Activated T-helper 2 cell treated with anti-CD3 and anti-CD28 coated beads, Interferon-gamma antibody, Interleukin-2, Interleukin-4, amounts not matched to agents 10 μg/mL and 5 μg/mL and 100 μg/mL, durations not matched to agents 14 hours and 24 hours and 36 hours (primary cell): ENCODE data around the gene STK11. TPM values are rescaled to one million over a fixed set of nuclear protein-coding genes. Genes with fewer than 3 reads are reported as not detected.

Source experiments
- DNase-seq: peaks from one replicate; pipeline ENCODE4 v3.0.0; 2021; ENCODE audit warnings: low spot score
- H3K27ac Mint-ChIP-seq: one replicate; pipeline ENCODE4 v1.8.0; 2021; ENCODE audit warnings: mixed read lengths
- H3K27me3 Mint-ChIP-seq: one replicate; pipeline ENCODE4 v1.8.0; 2021; ENCODE audit warnings: low read depth, mixed read lengths
- H3K36me3 Mint-ChIP-seq: one replicate; pipeline ENCODE4 v1.8.0; 2021; ENCODE audit warnings: low read depth, mixed read lengths
- H3K4me1 Mint-ChIP-seq: one replicate; pipeline ENCODE4 v1.8.0; 2021; ENCODE audit warnings: low read depth, mixed read lengths
- H3K4me3 Mint-ChIP-seq: one replicate; pipeline ENCODE4 v1.8.0; 2021; ENCODE audit warnings: low read depth, mild to moderate bottlenecking, moderate library complexity, mixed read lengths
- H3K9me3 Mint-ChIP-seq: one replicate; pipeline ENCODE4 v1.8.0; 2021; ENCODE audit warnings: mixed read lengths
- intact Hi-C: fragments of 100-400 bp; cut with micrococcal nuclease; formaldehyde crosslinking; loops from one replicate; pipeline ENCODE4 v1.15.1; 2023
- total RNA-seq: library from RNA; stranded (reverse); gene quantifications from 2 replicates; pipeline ENCODE4 v1.2.3, GENCODE V29; 2022

Gene STK11
- total RNA-seq, 1 donor from 2014 or later: 65.7 TPM

GRCh38 chr19:1163934-1164683 lies 41.5 kb upstream of the STK11 start:
- Mint-ChIP-seq H3K27ac (no peak overlapping the region), H3K27me3 (no peaks in the 10 kb centered on the region), H3K36me3 (no peaks in the 10 kb centered on the region), H3K4me3 (no peak overlapping the region), H3K4me1 (peaks cover 2% of the 10 kb centered on the region), H3K9me3 (no peaks in the 10 kb centered on the region)
- DNase-seq: no peak
- intact Hi-C loops: no loop called here

- peaks cover 5% of the 10 kb centered on the region for H3K4me1 Mint-ChIP-seq
- H3K27ac Mint-ChIP-seq: no peak overlapping the region
- intact Hi-C loops: no loop called here
- H3K9me3 Mint-ChIP-seq: no peaks in the 10 kb centered on the region
- DNase-seq: no peak
- H3K27me3 Mint-ChIP-seq: no peaks in the 10 kb centered on the region
- no peak overlapping the region for H3K4me3 Mint-ChIP-seq
- no peaks in the 10 kb centered on the region for H3K36me3 Mint-ChIP-seq
Observed at GRCh38 chr19:1164684-1165531, 40.7 kb upstream of the STK11 start.

GRCh38 chr19:1166872-1167573 lies 38.6 kb upstream of the STK11 start:
- intact Hi-C loops: no loop called here
- H3K27ac Mint-ChIP-seq: no peak overlapping the region
- H3K36me3 Mint-ChIP-seq: peaks cover 4% of the 10 kb centered on the region
- H3K9me3 Mint-ChIP-seq: no peaks in the 10 kb centered on the region
- H3K4me3 Mint-ChIP-seq: no peak overlapping the region
- no peak for DNase-seq
- no peaks in the 10 kb centered on the region for H3K27me3 Mint-ChIP-seq
- peaks cover 14% of the 10 kb centered on the region for H3K4me1 Mint-ChIP-seq

- no peak overlapping the region for H3K4me3 Mint-ChIP-seq
- intact Hi-C loops: no loop called here
- H3K36me3 Mint-ChIP-seq: peaks cover 4% of the 10 kb centered on the region
- peaks cover 18% of the 10 kb centered on the region for H3K4me1 Mint-ChIP-seq
- H3K27ac Mint-ChIP-seq: no peak overlapping the region
- no peak for DNase-seq
- no peaks in the 10 kb centered on the region for H3K9me3 Mint-ChIP-seq
- H3K27me3 Mint-ChIP-seq: no peaks in the 10 kb centered on the region
Observed at GRCh38 chr19:1167687-1168571, 37.6 kb upstream of the STK11 start.

GRCh38 chr19:1168572-1169410 lies 36.8 kb upstream of the STK11 start:
- H3K4me3 Mint-ChIP-seq: no peak overlapping the region
- H3K27me3 Mint-ChIP-seq: no peaks in the 10 kb centered on the region
- H3K4me1 Mint-ChIP-seq: peaks cover 18% of the 10 kb centered on the region
- no peaks in the 10 kb centered on the region for H3K9me3 Mint-ChIP-seq
- peaks cover 4% of the 10 kb centered on the region for H3K36me3 Mint-ChIP-seq
- peak overlapping the region; percentile 42 for H3K27ac Mint-ChIP-seq
- no peak for DNase-seq
- intact Hi-C loops: no loop called here

- Mint-ChIP-seq H3K36me3 (peaks cover 4% of the 10 kb centered on the region), H3K4me3 (no peak overlapping the region), H3K27me3 (no peaks in the 10 kb centered on the region), H3K4me1 (peaks cover 18% of the 10 kb centered on the region), H3K9me3 (no peaks in the 10 kb centered on the region), H3K27ac (no peak overlapping the region)
- no peak for DNase-seq
- intact Hi-C loops: no loop called here
Observed at GRCh38 chr19:1169411-1169791, 36.2 kb upstream of the STK11 start.

- Mint-ChIP-seq H3K4me3 (peak overlapping the region; percentile 49), H3K27ac (no peak overlapping the region), H3K27me3 (no peaks in the 10 kb centered on the region), H3K36me3 (peaks cover 4% of the 10 kb centered on the region), H3K9me3 (no peaks in the 10 kb centered on the region), H3K4me1 (peaks cover 20% of the 10 kb centered on the region)
- no peak for DNase-seq
- intact Hi-C loops: loop anchor here (5.0 kb wide), 1 partner anchor 38 kb away; no protein-coding TSS in a partner anchor
Observed at GRCh38 chr19:1169921-1170885, 35.4 kb upstream of the STK11 start.

GRCh38 chr19:1170938-1171754 lies 34.4 kb upstream of the STK11 start:
- peak overlapping the region; percentile 49 for H3K4me3 Mint-ChIP-seq
- DNase-seq: no peak
- H3K27ac Mint-ChIP-seq: no peak overlapping the region
- no peaks in the 10 kb centered on the region for H3K27me3 Mint-ChIP-seq
- no peaks in the 10 kb centered on the region for H3K9me3 Mint-ChIP-seq
- H3K4me1 Mint-ChIP-seq: peaks cover 20% of the 10 kb centered on the region
- peaks cover 4% of the 10 kb centered on the region for H3K36me3 Mint-ChIP-seq
- intact Hi-C loops: loop anchor here (5.0 kb wide), 1 partner anchor 39 kb away; no protein-coding TSS in a partner anchor

- Mint-ChIP-seq H3K27ac (no peak overlapping the region), H3K36me3 (peaks cover 4% of the 10 kb centered on the region), H3K27me3 (no peaks in the 10 kb centered on the region), H3K9me3 (no peaks in the 10 kb centered on the region), H3K4me3 (peak overlapping the region; percentile 15), H3K4me1 (peaks cover 20% of the 10 kb centered on the region)
- intact Hi-C loops: loop anchor here (5.0 kb wide), 1 partner anchor 40 kb away; no protein-coding TSS in a partner anchor
- no peak for DNase-seq
Observed at GRCh38 chr19:1171755-1172352, 33.7 kb upstream of the STK11 start.
